Loucy (cell line): ENCODE measurements around the gene SLC1A1.
"Not testable (repeated sequence)": the region's sequence is repeated elsewhere in the genome, so short reads cannot be mapped to it uniquely, and the experiment has no call there.

Experiments
- H2AFZ ChIP-seq: fragments of 200-600 bp; sonication (generic); 2 replicates; pipeline ENCODE4 v1.6.0; 2016; ENCODE audit warnings: antibody characterized with exemption, mild to moderate bottlenecking, low read length, moderate library complexity
- H3F3A ChIP-seq: fragments of 200-600 bp; 2 replicates; pipeline ENCODE4 v1.6.0; 2016; ENCODE audit warnings: antibody characterized with exemption, low read depth, mild to moderate bottlenecking
- H3K27me3 ChIP-seq: fragments of 200-600 bp; sonication (generic); 2 replicates; pipeline ENCODE4 v1.6.1; 2014; ENCODE audit warnings: low read length, mild to moderate bottlenecking; ENCODE audit not compliant: insufficient read depth, poor library complexity, severe bottlenecking
- H3K36me3 ChIP-seq: fragments of 200-600 bp; sonication (generic); 2 replicates; pipeline ENCODE4 v1.6.1; 2016; ENCODE audit warnings: low read length; ENCODE audit not compliant: insufficient read depth
- H3K4me1 ChIP-seq: fragments of 200-600 bp; sonication (generic); 2 replicates; pipeline ENCODE4 v1.5.1; 2014; ENCODE audit warnings: low read length, mild to moderate bottlenecking; ENCODE audit not compliant: insufficient read depth, poor library complexity, severe bottlenecking
- H3K4me2 ChIP-seq: fragments of 200-600 bp; sonication (generic); 2 replicates; pipeline ENCODE4 v1.6.0; 2014; ENCODE audit warnings: antibody characterized with exemption, low read length, low read depth, mild to moderate bottlenecking; ENCODE audit not compliant: poor library complexity, severe bottlenecking
- H3K4me3 ChIP-seq: fragments of 200-600 bp; sonication (generic); 2 replicates; pipeline ENCODE4 v1.5.1; 2014; ENCODE audit warnings: low read length, mild to moderate bottlenecking, mixed read lengths; ENCODE audit not compliant: poor library complexity, severe bottlenecking
- H3K79me2 ChIP-seq: fragments of 200-600 bp; sonication (generic); 2 replicates; pipeline ENCODE4 v1.6.1; 2014; ENCODE audit warnings: low read length; ENCODE audit not compliant: insufficient read depth
- H3K9ac ChIP-seq: fragments of 200-600 bp; sonication (generic); 2 replicates; pipeline ENCODE4 v1.6.0; 2014; ENCODE audit warnings: mild to moderate bottlenecking, low read depth, low read length, moderate library complexity; ENCODE audit not compliant: poor library complexity, severe bottlenecking
- H3K9me2 ChIP-seq: fragments of 200-600 bp; sonication (generic); replicated peaks from 2 replicates; pipeline ENCODE4 v1.6.1; 2016; ENCODE audit warnings: low read depth, low read length, mixed read lengths
- H3K9me3 ChIP-seq: fragments of 200-600 bp; sonication (generic); 2 replicates; pipeline ENCODE4 v1.6.1; 2014; ENCODE audit warnings: mild to moderate bottlenecking, antibody characterized with exemption, low read length, low read depth; ENCODE audit not compliant: insufficient read depth
- H4K20me1 ChIP-seq: fragments of 200-600 bp; sonication (generic); 2 replicates; pipeline ENCODE4 v1.6.0; 2014; ENCODE audit warnings: antibody characterized with exemption, low read length, mild to moderate bottlenecking; ENCODE audit not compliant: insufficient read depth, poor library complexity, severe bottlenecking
- CTCF ChIP-seq: fragments of 200-600 bp; sonication (generic); conservative IDR thresholded peaks from 2 replicates; pipeline ENCODE4 v1.5.1; 2014; ENCODE audit warnings: mild to moderate bottlenecking, antibody characterized with exemption, low read length
- EZH2phosphoT487 ChIP-seq: fragments of 200-600 bp; IDR thresholded peaks from 2 replicates; pipeline ENCODE4 v1.6.1; 2018; ENCODE audit warnings: antibody characterized with exemption, mild to moderate bottlenecking, moderate library complexity, borderline replicate concordance

The SLC1A1 gene

GRCh38 chr9:4530375-4530774 lies 40.1 kb downstream of the SLC1A1 start:
- Histone ChIP-seq H3K9ac (no peak overlapping the region), H4K20me1 (no peaks in the 10 kb centered on the region), H3K4me1 (no peaks in the 10 kb centered on the region), H3K36me3 (no peaks in the 10 kb centered on the region), H3F3A (no peaks in the 10 kb centered on the region), H3K4me2 (no peak overlapping the region), H3K79me2 (no peaks in the 10 kb centered on the region), H3K9me2 (no peaks in the 10 kb centered on the region), H3K9me3 (no peaks in the 10 kb centered on the region), H2AFZ (no peak overlapping the region), H3K27me3 (no peaks in the 10 kb centered on the region), H3K4me3 (no peak overlapping the region)
- no peak for TF ChIP-seq EZH2phosphoT487
- TF ChIP-seq CTCF, result no peak

- H3K36me3 ChIP-seq, H3F3A ChIP-seq, H3K4me1 ChIP-seq, H3K9me2 ChIP-seq, H3K9me3 ChIP-seq, H4K20me1 ChIP-seq, H3K9ac ChIP-seq, H3K4me2 ChIP-seq, H2AFZ ChIP-seq, H3K79me2 ChIP-seq, H3K4me3 ChIP-seq, H3K27me3 ChIP-seq: not testable (repeated sequence)
Observed at GRCh38 chr9:4530831-4531230, 40.6 kb downstream of the SLC1A1 start.

- H3K79me2 ChIP-seq, H2AFZ ChIP-seq, H3K4me3 ChIP-seq, H3K4me1 ChIP-seq, H3F3A ChIP-seq, H3K9me2 ChIP-seq, H3K9me3 ChIP-seq, H3K36me3 ChIP-seq, H3K27me3 ChIP-seq, H3K4me2 ChIP-seq, H4K20me1 ChIP-seq, H3K9ac ChIP-seq: not testable (repeated sequence)
Observed at GRCh38 chr9:4531355-4531754, 41.1 kb downstream of the SLC1A1 start.

- H3K79me2 ChIP-seq, H3K9me2 ChIP-seq, H2AFZ ChIP-seq, H4K20me1 ChIP-seq, H3F3A ChIP-seq, H3K9ac ChIP-seq, H3K9me3 ChIP-seq, H3K4me2 ChIP-seq, H3K36me3 ChIP-seq, H3K27me3 ChIP-seq, H3K4me3 ChIP-seq, H3K4me1 ChIP-seq: not testable (repeated sequence)
Observed at GRCh38 chr9:4533881-4534280, 43.6 kb downstream of the SLC1A1 start.

GRCh38 chr9:4536196-4536595 lies 45.9 kb downstream of the SLC1A1 start:
- not testable (repeated sequence) for H3K4me1 ChIP-seq, H3K27me3 ChIP-seq

More at GRCh38 chr9:4536196-4536595, 45.9 kb downstream of the SLC1A1 start:
- H3K9me2 ChIP-seq, H4K20me1 ChIP-seq, H3K79me2 ChIP-seq, H3K36me3 ChIP-seq, H3K4me2 ChIP-seq, H2AFZ ChIP-seq, H3F3A ChIP-seq, H3K9ac ChIP-seq, H3K9me3 ChIP-seq, H3K4me3 ChIP-seq: not testable (repeated sequence)
